ENCODE data around the gene NMRAL1. TPM values are rescaled to one million over a fixed set of nuclear protein-coding genes. Genes with fewer than 3 reads are reported as not detected.
A peak's percentile ranks its signal among the peaks of the same experiment; 100 is the strongest.

The NMRAL1 gene
- total and polyA plus RNA-seq, 2 experiments from 2014 or later = 50.7 to 61.7 TPM

DNA sequence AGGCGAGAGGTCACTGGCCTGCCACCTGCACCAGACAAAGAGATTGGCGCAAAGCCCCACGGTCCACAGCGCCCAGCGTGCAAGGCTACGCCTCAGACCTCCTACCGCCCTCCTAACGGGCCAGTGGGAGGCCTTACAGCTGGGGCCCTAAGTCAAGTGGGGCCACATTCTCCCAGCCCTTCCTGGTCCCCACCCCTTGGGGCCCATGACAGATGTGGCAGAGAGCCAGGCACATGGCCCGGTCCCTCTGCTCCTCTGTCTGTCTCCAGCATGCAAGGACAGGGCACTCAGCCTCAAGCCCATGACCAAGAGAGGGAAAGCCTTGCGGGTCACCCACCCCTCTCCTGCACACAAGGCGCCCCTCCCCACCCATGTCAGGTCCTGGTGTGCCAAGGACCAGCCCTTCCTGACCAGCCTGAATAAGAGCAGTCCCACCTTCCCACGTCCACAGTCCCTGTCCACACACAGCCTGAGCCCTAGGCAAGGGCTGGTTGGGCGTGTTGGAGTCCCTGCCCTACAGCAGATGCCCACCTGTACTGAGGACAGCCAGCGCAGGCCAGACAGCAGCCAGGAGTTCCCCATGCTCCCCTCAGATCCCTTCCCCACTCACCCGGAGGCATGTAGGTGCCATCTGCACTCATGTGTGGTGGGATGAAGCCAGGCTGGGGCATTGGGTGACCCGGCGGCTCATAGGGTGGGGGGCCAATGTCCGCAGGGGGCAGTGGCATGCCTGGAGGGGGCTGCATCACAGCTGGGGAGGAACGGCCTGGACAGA is 38.8 kb upstream of the NMRAL1 start:
- Histone ChIP-seq H3K79me2 (replicated peaks; ENCODE audit: insufficient read depth) (peaks cover 23% of the 10 kb centered on the region), H2AFZ (no peak overlapping the region), H4K20me1 (replicated peaks; ENCODE audit: insufficient read depth) (peaks cover 26% of the 10 kb centered on the region), H3K4me1 (ENCODE audit: insufficient read depth) (peaks cover 16% of the 10 kb centered on the region), H3K4me2 (no peak overlapping the region), H3K27ac (ENCODE audit: low read depth) (no peak overlapping the region), H3K36me3 (ENCODE audit: insufficient read depth) (no peaks in the 10 kb centered on the region), H3K27me3 (ENCODE audit: insufficient read depth) (no peaks in the 10 kb centered on the region), H3K4me3 (no peak overlapping the region), H3F3A (replicated peaks; ENCODE audit: low read depth) (0 out of 2 replicates have a peak, but pooled peaks cover 7% of the 10 kb centered on the region), H3K9me2 (ENCODE audit: insufficient read depth) (no peaks in the 10 kb centered on the region)
- ATAC-seq (no peak), DNase-seq (ENCODE audit: low spot score) (no peak)
- Mint-ChIP-seq H3K4me3 (no peak overlapping the region), H3K27ac (peak overlapping the region; percentile 72; the same call in 1 of the 2 replicates), H3K36me3 (ENCODE audit: low read depth) (peaks cover 20% of the 10 kb centered on the region), H3K4me1 (peaks cover 23% of the 10 kb centered on the region), H3K9me3 (no peaks in the 10 kb centered on the region), H3K27me3 (ENCODE audit: insufficient read depth, low read depth, poor library complexity) (peaks cover 8% of the 10 kb centered on the region)
- TF ChIP-seq, protein P1, sequence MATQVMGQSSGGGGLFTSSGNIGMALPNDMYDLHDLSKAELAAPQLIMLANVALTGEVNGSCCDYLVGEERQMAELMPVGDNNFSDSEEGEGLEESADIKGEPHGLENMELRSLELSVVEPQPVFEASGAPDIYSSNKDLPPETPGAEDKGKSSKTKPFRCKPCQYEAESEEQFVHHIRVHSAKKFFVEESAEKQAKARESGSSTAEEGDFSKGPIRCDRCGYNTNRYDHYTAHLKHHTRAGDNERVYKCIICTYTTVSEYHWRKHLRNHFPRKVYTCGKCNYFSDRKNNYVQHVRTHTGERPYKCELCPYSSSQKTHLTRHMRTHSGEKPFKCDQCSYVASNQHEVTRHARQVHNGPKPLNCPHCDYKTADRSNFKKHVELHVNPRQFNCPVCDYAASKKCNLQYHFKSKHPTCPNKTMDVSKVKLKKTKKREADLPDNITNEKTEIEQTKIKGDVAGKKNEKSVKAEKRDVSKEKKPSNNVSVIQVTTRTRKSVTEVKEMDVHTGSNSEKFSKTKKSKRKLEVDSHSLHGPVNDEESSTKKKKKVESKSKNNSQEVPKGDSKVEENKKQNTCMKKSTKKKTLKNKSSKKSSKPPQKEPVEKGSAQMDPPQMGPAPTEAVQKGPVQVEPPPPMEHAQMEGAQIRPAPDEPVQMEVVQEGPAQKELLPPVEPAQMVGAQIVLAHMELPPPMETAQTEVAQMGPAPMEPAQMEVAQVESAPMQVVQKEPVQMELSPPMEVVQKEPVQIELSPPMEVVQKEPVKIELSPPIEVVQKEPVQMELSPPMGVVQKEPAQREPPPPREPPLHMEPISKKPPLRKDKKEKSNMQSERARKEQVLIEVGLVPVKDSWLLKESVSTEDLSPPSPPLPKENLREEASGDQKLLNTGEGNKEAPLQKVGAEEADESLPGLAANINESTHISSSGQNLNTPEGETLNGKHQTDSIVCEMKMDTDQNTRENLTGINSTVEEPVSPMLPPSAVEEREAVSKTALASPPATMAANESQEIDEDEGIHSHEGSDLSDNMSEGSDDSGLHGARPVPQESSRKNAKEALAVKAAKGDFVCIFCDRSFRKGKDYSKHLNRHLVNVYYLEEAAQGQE (IDR thresholded peaks at IDR 0.05; ENCODE audit: unreplicated experiment) = no peak

DNA sequence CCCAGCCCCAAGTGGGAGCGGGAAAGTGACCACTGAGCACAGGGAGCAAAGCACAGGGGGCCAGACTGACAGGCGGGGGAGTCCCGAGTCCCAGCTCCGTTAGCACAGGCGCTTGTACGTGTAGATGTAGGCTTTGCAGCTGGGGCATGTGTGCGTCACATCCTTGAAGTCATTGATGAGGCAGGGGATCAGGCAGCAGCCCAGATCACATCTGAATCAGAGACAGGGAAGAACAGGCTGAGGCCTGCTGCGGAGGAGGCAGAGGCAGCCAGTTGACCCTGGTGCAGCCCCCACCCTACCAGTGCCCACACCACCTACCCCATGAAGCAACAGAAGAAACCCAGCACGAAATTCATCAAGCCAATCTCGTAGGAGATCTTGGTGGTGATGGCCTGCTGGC is 38.0 kb upstream of the NMRAL1 start:
- no peak for DNase-seq (ENCODE audit: low spot score)
- peaks cover 16% of the 10 kb centered on the region for H3K4me1 ChIP-seq (ENCODE audit: insufficient read depth)
- Mint-ChIP-seq H3K4me1 (peaks cover 19% of the 10 kb centered on the region), H3K27me3 (ENCODE audit: insufficient read depth, low read depth, poor library complexity) (peaks cover 10% of the 10 kb centered on the region), H3K4me3 (no peak overlapping the region), H3K9me3 (no peaks in the 10 kb centered on the region), H3K36me3 (ENCODE audit: low read depth) (peaks cover 28% of the 10 kb centered on the region), H3K27ac (no peak overlapping the region)
- peaks cover 23% of the 10 kb centered on the region for H4K20me1 ChIP-seq (replicated peaks; ENCODE audit: insufficient read depth)
- no peaks in the 10 kb centered on the region for H3K36me3 ChIP-seq (ENCODE audit: insufficient read depth)
- no peaks in the 10 kb centered on the region for H3K27me3 ChIP-seq (ENCODE audit: insufficient read depth)
- H3K4me2 ChIP-seq = no peak overlapping the region
- no peak overlapping the region for H3K27ac ChIP-seq (ENCODE audit: low read depth)
- no peak overlapping the region for H2AFZ ChIP-seq
- peaks cover 21% of the 10 kb centered on the region for H3K79me2 ChIP-seq (replicated peaks; ENCODE audit: insufficient read depth)
- ATAC-seq = no peak
- no peaks in the 10 kb centered on the region for H3K9me2 ChIP-seq (ENCODE audit: insufficient read depth)
- H3F3A ChIP-seq (replicated peaks; ENCODE audit: low read depth) = 0 out of 2 replicates have a peak, but pooled peaks cover 7% of the 10 kb centered on the region
- H3K4me3 ChIP-seq = no peak overlapping the region
- TF ChIP-seq, protein P2, sequence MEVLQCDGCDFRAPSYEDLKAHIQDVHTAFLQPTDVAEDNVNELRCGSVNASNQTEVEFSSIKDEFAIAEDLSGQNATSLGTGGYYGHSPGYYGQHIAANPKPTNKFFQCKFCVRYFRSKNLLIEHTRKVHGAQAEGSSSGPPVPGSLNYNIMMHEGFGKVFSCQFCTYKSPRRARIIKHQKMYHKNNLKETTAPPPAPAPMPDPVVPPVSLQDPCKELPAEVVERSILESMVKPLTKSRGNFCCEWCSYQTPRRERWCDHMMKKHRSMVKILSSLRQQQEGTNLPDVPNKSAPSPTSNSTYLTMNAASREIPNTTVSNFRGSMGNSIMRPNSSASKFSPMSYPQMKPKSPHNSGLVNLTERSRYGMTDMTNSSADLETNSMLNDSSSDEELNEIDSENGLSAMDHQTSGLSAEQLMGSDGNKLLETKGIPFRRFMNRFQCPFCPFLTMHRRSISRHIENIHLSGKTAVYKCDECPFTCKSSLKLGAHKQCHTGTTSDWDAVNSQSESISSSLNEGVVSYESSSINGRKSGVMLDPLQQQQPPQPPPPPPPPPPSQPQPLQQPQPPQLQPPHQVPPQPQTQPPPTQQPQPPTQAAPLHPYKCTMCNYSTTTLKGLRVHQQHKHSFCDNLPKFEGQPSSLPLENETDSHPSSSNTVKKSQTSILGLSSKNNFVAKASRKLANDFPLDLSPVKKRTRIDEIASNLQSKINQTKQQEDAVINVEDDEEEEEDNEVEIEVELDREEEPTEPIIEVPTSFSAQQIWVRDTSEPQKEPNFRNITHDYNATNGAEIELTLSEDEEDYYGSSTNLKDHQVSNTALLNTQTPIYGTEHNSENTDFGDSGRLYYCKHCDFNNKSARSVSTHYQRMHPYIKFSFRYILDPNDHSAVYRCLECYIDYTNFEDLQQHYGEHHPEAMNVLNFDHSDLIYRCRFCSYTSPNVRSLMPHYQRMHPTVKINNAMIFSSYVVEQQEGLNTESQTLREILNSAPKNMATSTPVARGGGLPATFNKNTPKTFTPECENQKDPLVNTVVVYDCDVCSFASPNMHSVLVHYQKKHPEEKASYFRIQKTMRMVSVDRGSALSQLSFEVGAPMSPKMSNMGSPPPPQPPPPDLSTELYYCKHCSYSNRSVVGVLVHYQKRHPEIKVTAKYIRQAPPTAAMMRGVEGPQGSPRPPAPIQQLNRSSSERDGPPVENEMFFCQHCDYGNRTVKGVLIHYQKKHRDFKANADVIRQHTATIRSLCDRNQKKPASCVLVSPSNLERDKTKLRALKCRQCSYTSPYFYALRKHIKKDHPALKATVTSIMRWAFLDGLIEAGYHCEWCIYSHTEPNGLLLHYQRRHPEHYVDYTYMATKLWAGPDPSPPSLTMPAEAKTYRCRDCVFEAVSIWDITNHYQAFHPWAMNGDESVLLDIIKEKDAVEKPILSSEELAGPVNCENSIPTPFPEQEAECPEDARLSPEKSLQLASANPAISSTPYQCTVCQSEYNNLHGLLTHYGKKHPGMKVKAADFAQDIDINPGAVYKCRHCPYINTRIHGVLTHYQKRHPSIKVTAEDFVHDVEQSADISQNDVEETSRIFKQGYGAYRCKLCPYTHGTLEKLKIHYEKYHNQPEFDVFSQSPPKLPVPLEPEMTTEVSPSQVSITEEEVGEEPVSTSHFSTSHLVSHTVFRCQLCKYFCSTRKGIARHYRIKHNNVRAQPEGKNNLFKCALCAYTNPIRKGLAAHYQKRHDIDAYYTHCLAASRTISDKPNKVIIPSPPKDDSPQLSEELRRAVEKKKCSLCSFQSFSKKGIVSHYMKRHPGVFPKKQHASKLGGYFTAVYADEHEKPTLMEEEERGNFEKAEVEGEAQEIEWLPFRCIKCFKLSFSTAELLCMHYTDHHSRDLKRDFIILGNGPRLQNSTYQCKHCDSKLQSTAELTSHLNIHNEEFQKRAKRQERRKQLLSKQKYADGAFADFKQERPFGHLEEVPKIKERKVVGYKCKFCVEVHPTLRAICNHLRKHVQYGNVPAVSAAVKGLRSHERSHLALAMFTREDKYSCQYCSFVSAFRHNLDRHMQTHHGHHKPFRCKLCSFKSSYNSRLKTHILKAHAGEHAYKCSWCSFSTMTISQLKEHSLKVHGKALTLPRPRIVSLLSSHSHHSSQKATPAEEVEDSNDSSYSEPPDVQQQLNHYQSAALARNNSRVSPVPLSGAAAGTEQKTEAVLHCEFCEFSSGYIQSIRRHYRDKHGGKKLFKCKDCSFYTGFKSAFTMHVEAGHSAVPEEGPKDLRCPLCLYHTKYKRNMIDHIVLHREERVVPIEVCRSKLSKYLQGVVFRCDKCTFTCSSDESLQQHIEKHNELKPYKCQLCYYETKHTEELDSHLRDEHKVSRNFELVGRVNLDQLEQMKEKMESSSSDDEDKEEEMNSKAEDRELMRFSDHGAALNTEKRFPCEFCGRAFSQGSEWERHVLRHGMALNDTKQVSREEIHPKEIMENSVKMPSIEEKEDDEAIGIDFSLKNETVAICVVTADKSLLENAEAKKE (CRISPR knock-in tag; IDR thresholded peaks at IDR 0.05) = no peak
- TF ChIP-seq ZNF331 (CRISPR knock-in tag; IDR thresholded peaks at IDR 0.05; ENCODE audit: low read depth) (no peak), STAT1 (IDR thresholded peaks at IDR 0.05; ENCODE audit: unreplicated experiment) (no peak), POLR2AphosphoS5 (IDR thresholded peaks at IDR 0.05; ENCODE audit: low read depth) (no peak), NANOG (IDR thresholded peaks at IDR 0.05; ENCODE audit: borderline replicate concordance) (no peak)
- TF ChIP-seq, protein P3, sequence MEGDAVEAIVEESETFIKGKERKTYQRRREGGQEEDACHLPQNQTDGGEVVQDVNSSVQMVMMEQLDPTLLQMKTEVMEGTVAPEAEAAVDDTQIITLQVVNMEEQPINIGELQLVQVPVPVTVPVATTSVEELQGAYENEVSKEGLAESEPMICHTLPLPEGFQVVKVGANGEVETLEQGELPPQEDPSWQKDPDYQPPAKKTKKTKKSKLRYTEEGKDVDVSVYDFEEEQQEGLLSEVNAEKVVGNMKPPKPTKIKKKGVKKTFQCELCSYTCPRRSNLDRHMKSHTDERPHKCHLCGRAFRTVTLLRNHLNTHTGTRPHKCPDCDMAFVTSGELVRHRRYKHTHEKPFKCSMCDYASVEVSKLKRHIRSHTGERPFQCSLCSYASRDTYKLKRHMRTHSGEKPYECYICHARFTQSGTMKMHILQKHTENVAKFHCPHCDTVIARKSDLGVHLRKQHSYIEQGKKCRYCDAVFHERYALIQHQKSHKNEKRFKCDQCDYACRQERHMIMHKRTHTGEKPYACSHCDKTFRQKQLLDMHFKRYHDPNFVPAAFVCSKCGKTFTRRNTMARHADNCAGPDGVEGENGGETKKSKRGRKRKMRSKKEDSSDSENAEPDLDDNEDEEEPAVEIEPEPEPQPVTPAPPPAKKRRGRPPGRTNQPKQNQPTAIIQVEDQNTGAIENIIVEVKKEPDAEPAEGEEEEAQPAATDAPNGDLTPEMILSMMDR (conservative IDR thresholded peaks at IDR 0.05; ENCODE audit: low read depth in 2 of 2) = no peak

Data from GM23338 (cell line).